ENCODE measurements around the gene PCARE. TPM values are rescaled to one million over a fixed set of nuclear protein-coding genes. Genes with fewer than 3 reads are reported as not detected.
A peak's percentile ranks its signal among the peaks of the same experiment; 100 is the strongest.

Gene PCARE
- total RNA-seq, 4 donors from 2014 or later, result 0.20 to 0.30 (median 0.21) TPM

DNA sequence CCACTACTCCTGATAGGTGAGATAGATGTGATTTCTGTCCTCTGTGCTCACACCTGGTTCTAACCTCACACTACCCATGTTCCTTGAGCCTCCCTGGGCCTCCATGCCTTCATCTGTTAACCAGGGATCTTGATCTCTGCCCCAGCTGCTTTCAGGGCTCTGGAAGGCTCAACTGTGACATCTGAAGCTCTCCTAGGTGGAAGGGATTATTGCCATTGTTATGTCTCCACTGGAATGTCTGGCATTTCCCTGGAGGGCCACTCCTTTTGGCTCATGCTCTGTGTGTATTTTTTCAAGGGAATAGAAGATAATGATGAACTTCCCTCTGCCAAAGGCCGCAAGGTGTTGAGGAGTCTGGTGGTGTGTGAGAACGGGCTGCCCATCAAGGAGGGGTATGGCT is 41.2 kb downstream of the PCARE start:
- peaks cover 0 to 4% (median 0%) of the 10 kb centered on the region in 4 donors for H3K4me1 ChIP-seq
- WGBS, 2 donors, result 65 to 83% methylated on average over 2 of the region's 2 CpGs
- H3K36me3 ChIP-seq, result no peaks in the 10 kb centered on the region
- no peaks in the 10 kb centered on the region for H3K27me3 ChIP-seq
- H3K9me3 ChIP-seq, result no peaks in the 10 kb centered on the region
- TF ChIP-seq, protein P1, sequence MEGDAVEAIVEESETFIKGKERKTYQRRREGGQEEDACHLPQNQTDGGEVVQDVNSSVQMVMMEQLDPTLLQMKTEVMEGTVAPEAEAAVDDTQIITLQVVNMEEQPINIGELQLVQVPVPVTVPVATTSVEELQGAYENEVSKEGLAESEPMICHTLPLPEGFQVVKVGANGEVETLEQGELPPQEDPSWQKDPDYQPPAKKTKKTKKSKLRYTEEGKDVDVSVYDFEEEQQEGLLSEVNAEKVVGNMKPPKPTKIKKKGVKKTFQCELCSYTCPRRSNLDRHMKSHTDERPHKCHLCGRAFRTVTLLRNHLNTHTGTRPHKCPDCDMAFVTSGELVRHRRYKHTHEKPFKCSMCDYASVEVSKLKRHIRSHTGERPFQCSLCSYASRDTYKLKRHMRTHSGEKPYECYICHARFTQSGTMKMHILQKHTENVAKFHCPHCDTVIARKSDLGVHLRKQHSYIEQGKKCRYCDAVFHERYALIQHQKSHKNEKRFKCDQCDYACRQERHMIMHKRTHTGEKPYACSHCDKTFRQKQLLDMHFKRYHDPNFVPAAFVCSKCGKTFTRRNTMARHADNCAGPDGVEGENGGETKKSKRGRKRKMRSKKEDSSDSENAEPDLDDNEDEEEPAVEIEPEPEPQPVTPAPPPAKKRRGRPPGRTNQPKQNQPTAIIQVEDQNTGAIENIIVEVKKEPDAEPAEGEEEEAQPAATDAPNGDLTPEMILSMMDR (IDR thresholded peaks at IDR 0.05), result no peak
- TF ChIP-seq EP300 (IDR thresholded peaks at IDR 0.05) (no peak), POLR2A (IDR thresholded peaks at IDR 0.05) (no peak)
- H3K27ac ChIP-seq, result peak overlapping the region in 1 of 4 donors; percentile 20
- no peak overlapping the region for H3K4me3 ChIP-seq
- no peak for DNase-seq (ENCODE audit: low spot score in 2 of 2)

DNA sequence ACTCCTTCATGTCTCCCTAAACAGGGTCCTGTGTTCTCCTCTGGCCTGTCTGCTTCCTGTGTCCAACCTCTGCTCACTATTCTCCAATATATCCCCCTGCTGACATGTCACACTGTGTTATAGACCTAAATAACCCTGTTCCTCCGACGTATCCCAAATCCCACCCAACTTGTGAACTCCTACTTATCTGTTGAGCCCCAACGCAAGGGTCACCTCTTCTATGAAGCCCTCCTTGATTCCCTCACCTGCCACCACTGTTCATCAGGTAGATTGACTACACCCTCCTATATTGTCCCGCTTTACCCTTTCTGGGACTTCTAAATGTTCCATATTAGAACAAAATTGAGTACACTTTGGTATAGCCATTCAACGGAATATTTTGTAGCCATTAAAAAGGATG is 42.1 kb downstream of the PCARE start:
- H3K27me3 ChIP-seq, result no peaks in the 10 kb centered on the region
- no peak overlapping the region for H3K4me3 ChIP-seq
- 96 to 97% methylated on average over 5 of the region's 5 CpGs for WGBS, 2 donors
- DNase-seq (ENCODE audit: low spot score in 2 of 2), result no peak
- TF ChIP-seq POLR2A (IDR thresholded peaks at IDR 0.05), result no peak
- no peak for TF ChIP-seq EP300 (IDR thresholded peaks at IDR 0.05)
- TF ChIP-seq, protein P1 (IDR thresholded peaks at IDR 0.05), result no peak
- H3K9me3 ChIP-seq, result no peaks in the 10 kb centered on the region
- peaks cover 0 to 4% (median 0%) of the 10 kb centered on the region in 4 donors for H3K4me1 ChIP-seq
- no peaks in the 10 kb centered on the region for H3K36me3 ChIP-seq
- H3K27ac ChIP-seq, result no peak overlapping the region

DNA sequence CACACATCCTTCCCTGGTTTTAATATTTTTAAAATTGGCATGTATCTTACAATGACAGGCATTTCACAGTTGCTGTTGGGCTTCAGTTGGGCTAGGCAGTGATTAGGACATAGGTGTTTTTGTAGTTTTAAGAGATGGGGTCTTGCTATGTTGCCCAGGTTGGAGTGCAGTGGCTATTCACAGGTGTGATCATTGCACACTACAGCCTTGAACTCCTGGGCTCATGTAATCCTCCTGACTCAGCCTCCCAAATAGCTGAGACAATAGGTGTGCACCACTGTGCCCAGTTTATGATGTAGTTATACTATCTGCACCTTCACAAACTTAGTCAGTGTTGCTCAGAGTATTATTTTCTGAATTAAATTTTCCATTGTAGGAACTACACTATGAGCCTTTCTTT is 43.3 kb downstream of the PCARE start:
- H3K4me3 ChIP-seq, result no peak overlapping the region
- H3K27me3 ChIP-seq, result no peaks in the 10 kb centered on the region
- no peaks in the 10 kb centered on the region for H3K9me3 ChIP-seq
- DNase-seq (ENCODE audit: low spot score in 2 of 2), result no peak
- peaks cover 0 to 4% (median 0%) of the 10 kb centered on the region in 4 donors for H3K4me1 ChIP-seq
- TF ChIP-seq, protein P1 (IDR thresholded peaks at IDR 0.05), result no peak
- TF ChIP-seq EP300 (IDR thresholded peaks at IDR 0.05), result no peak
- TF ChIP-seq POLR2A (IDR thresholded peaks at IDR 0.05), result no peak
- H3K27ac ChIP-seq, result no peak overlapping the region
- H3K36me3 ChIP-seq, result peaks cover 0 to 4% (median 0%) of the 10 kb centered on the region in 3 donors

DNA sequence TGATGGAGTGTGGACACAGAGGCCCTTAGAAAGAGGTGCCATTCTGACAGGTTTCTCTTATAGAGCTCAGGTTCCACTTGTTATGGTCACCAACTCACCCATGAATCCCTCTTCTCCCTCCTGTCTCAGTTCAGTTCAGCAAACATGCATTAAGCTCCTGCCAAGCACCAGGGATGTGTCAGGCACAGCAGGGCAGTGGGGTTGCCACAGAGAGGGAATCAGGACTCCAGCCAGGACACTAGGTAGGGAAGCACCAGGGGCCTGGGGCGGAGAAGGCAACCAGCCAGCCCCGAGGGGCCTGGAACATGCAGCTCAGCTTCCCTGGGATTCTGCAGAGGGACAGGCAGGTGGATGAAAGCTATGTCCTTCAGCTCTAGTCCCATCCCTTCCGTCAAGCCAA is 48.6 kb downstream of the PCARE start:
- WGBS, 2 donors, result 91 to 95% methylated on average over 3 of the region's 3 CpGs
- Histone ChIP-seq H3K36me3 (peaks cover 0 to 4% (median 0%) of the 10 kb centered on the region in 3 donors), H3K9me3 (no peaks in the 10 kb centered on the region), H3K4me1 (no peaks in the 10 kb centered on the region), H3K27ac (no peak overlapping the region), H3K27me3 (no peaks in the 10 kb centered on the region), H3K4me3 (no peak overlapping the region)
- DNase-seq (ENCODE audit: low spot score in 2 of 2), result no peak
- TF ChIP-seq POLR2A (IDR thresholded peaks at IDR 0.05) (no peak), EP300 (IDR thresholded peaks at IDR 0.05) (no peak)
- TF ChIP-seq, protein P1 (IDR thresholded peaks at IDR 0.05), result no peak

DNA sequence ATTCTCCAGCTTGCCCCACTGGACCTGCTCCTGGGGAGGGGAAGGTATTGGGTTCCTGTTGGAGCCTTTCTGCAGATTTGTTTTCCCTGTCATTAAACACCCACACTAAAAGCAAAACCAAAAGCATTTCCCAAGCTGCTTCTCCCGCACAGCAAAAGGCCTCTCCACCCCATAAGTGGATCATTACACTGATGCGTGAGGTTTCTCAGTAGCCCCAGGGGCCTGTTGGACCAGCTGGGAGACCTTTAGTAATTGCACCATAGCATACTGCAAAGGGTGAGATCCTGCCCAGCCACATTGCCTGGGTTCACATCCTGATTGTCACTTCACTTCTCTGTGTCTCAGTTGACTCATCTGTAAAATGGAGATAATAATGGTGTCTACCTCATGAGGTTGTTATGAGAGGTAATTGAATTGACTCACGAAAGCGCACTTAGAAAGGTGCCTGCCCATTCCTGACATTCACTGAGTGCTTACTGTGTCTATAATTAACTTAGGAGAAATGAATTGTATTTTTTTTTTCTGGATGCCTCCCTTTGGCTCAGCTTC is 49.4 kb downstream of the PCARE start:
- H3K27me3 ChIP-seq, result no peaks in the 10 kb centered on the region
- no peaks in the 10 kb centered on the region for H3K4me1 ChIP-seq
- no peaks in the 10 kb centered on the region for H3K9me3 ChIP-seq
- H3K27ac ChIP-seq, result no peak overlapping the region
- H3K4me3 ChIP-seq, result no peak overlapping the region
- 70 to 79% methylated on average over 4 of the region's 4 CpGs for WGBS, 2 donors
- peaks cover 0 to 4% (median 0%) of the 10 kb centered on the region in 3 donors for H3K36me3 ChIP-seq
- DNase-seq (ENCODE audit: low spot score in 2 of 2), result no peak
- TF ChIP-seq, protein P1 (IDR thresholded peaks at IDR 0.05), result no peak
- TF ChIP-seq POLR2A (IDR thresholded peaks at IDR 0.05) (no peak), EP300 (IDR thresholded peaks at IDR 0.05) (no peak)
